Tongue (tissue), 2 donors: ENCODE measurements around the gene SDK2. TPM values are rescaled to one million over a fixed set of nuclear protein-coding genes. Genes with fewer than 3 reads are reported as not detected.

Experiments
- DNase-seq: peaks from one replicate; pipeline ENCODE4 v3.0.0-alpha.2; 2015
- total RNA-seq: library from RNA; depleted of rRNA; stranded (reverse); fragments of >200 nt; gene quantifications from one replicate; pipeline ENCODE4 v1.2.3, GENCODE V29; 2014

Gene SDK2
- total RNA-seq, 1 donor from 2014 or later: 12.7 TPM

DNA sequence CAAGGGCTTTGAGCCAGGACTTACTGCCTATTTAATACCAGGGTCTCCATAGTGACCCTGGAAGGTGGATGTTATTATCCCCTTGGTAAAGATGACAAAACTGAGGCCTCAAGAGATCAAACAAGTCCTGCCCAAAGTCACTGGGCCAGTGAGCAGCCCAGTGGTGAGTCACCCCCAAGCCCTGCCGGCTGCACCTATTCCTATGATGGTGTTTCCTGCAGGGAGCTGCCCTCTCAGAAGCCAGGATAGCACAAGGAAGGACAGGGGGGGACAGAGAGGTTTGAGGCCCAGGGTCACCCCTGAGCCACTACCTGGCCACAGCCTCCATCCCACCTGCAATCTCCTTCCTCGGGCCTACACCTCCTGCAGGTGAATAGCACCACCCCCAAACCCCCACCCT, 90.9 kb downstream of the SDK2 start:
- no peak for DNase-seq

DNA sequence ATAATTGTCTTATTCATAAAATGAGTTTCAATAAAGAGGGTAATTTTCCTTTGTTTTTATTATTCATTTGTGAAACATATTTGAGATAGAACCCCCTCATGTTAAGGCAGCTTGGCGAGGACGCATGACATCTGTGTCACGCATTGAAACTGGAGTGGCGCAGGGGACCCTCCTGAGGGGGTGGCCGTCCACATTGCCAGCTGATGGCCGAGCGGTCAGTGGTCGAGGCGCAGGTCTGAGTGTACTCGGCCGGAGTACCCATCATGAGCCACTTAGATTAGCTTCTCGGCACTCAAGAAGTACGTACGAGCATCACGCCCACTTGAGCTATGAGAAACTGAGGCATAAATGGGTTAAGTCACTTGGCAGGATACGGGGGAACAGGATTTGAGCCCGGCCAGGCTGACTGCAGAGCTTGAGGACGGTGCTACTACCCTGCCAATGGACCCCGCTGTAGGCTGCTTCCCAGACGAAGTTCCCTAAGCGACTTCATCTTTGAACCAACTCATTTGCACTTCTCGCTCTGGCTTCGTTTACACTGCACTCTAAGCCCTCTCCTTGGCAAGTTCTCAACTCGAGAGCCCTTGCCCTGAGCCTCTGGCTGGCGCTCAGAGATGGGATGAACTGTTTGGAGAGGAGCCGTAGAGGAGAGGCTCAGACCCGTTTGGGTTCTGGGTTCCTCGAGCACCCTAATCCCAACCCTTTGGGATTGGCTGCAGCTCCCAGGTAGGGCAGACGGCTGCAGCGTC, 91.8 kb downstream of the SDK2 start:
- DNase-seq: no peak

DNA sequence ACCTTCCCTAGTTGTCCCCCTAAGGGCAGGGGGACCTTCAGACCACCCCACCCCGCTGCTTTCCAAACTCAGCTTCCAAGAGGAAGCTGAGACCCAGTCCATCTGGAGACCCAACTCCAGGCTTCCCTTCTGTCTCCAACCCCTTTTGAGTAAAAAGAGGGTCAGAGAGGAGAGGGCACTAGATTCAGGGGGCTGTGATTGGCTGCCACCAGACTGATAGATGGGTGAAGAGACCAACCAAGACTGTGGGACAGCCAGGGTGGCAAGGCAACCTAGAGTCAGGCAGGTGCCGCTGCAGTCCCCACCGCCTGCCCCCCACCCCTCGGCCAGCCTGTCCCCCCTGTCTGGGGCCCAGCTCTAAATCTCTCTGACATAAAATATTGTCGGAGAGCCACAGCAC, 92.5 kb downstream of the SDK2 start:
- DNase-seq: no peak

GRCh38 chr17:73551144-73551543, 93.1 kb downstream of the SDK2 start:
- DNase-seq: no peak

GRCh38 chr17:73550556-73550955, 93.7 kb downstream of the SDK2 start:
- no peak for DNase-seq

DNA sequence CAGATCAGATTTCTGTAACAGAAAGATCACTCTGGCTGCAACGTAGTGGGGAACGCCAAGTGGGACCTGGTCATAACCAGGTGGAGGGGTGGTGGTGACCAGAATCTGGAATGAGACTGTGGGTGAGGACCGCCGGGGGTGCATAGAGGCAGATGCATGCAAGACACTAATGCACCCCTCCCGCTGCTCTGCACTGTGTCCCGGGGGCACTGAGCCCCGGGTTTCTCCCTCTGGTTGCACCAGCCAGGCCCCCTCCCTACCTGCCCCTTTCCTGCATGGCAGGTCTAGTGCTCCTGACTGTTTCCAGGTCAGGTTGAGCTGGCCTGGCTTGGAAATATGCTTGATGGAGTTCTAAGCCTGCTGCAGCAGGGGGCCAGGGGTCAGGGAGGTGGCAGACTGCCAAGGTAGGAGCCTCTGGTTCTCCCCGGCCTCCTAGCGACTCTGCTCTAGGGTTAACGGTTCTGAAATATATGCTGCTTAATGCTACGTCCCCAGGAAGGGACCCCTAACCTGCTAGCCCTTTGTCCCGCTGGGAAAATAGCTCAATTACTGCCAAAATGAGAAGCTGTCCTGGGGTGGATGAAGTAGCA, 94.3 kb downstream of the SDK2 start:
- DNase-seq: no peak

DNA sequence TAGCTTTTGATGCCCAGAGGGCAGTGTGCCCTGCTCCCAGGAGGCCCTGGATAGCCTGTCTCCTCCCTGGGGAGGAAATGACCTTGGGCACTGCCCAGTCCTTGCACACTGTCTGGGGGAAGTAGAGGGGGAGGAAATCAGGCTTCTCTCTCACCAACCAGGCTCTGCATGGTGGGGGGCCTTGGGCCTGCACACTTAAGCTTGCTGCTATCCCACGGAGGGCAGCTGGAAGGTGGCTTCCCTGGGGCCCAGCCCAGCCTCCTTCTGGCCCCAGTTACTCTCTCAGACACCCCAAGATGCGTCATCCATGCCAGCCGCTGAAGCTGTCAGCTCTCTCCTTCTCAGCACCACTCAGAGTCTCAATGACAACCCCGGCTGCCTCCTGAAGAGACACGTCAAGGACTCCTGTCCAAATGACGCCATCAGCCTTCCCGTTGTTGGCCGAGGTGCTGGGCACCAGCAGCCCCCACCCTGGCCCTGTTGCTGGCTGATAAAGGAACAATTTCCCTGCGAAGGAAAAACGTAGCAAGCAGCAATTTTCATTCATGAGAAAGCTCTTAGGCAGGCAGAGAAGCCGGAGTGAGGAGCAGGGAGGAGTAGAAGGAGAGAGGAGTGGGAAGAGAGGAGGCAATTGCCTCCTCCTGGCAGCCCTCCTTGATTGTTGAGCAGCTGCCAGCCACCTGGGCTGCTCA, 95.5 kb downstream of the SDK2 start:
- DNase-seq: no peak

DNA sequence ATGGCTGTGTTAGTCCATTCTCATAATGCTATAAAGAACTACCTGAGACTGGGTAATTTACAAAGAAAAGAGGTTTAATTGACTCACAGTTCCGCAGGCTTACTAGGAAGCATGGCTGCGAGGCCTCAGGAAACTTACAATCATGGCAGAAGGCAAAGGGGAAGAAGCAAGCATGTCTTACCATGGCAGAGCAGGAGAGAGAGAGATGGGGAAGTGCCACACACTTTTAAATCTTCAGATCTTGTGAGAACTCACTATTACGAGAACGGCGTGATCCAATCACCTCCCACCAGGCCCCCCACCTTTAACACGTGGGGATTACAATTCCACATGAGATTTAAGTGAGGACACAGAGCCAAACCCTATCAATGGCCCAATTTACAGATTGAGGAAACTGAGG, 96.5 kb downstream of the SDK2 start:
- no peak for DNase-seq

DNA sequence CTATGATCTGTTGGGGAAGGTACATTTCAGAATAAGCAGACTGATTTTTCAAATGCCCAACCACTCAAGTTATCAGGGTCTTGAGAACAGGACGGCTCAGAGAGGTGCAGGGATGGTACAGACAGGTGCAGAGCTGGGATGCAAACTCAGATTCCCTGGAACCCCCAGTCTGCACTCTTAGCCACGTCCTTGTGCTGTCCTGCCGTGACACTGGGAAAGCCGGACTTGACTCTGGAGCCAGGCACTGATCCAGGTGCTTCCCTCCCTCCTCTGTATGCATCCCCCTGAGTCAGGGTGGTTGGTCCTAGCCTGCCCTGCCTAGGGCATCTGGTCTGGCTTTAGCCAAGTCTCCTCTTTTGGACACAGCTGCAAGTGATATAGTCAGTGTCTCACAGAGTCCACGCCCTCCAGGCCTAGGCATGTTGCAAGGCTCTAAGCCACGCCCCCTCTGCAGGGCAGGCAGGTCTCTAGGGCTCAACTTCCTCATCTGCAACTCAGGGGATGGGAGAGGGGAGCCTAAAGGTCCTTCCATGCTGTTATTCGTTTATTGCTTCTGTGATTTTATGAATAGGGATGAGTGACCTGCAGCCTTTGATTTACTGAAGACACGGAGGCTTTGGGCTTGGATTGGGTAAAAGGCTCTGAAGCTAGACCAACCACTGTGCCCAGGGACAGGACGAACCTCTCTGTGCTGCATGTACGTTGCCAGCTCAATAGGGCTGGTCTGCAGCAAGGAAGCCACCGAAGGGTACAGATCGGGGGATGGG, 97.3 kb downstream of the SDK2 start:
- no peak for DNase-seq

- DNase-seq: no peak
Measured at GRCh38 chr17:73546114-73546513, 98.1 kb downstream of the SDK2 start.

DNA sequence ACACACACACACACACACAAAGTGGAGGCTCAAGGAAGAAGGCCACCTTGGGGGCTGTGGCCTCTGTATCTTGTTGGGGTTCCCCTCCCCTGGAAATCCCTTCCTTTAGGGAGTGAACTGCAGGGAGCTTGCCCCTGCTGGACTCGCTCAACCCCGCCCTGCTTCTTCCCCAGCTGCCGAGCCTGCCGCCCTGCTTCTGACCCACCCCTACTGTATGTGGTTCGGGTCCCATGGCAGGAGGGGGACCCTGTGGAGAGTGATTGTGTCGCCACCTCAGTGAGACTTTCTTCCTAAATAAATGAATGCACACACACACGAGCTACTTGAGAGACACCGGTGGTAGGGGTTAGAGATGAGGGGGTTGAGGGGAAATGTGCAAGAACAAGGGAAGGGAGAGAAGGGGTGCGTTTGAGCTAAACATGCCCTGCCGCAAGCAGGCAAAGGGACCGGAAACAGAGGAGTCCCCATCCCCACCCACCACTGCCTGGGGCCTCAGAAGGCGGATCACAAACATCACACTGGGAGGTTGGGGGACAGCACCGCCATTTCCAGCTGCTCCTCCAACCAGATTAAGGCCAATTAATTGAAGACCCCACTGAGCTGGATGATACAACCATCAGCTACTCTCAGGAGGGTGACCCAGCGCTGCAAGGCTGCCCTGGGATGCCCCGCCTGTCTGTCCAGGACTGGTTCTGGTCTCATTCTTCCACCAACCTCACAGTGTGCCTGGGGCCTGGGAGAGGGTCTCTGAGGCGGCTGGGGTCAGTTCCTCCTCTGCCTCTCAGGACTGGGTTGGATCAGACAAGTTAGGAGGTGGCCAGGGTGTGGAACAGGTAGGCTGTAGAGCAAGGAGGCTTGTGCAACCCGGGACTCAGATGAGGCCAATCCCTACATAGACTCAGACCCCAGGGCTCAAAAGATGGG, 98.9 kb downstream of the SDK2 start:
- DNase-seq: no peak

- DNase-seq: no peak
Measured at GRCh38 chr17:73544333-73544732, 99.9 kb downstream of the SDK2 start.

DNA sequence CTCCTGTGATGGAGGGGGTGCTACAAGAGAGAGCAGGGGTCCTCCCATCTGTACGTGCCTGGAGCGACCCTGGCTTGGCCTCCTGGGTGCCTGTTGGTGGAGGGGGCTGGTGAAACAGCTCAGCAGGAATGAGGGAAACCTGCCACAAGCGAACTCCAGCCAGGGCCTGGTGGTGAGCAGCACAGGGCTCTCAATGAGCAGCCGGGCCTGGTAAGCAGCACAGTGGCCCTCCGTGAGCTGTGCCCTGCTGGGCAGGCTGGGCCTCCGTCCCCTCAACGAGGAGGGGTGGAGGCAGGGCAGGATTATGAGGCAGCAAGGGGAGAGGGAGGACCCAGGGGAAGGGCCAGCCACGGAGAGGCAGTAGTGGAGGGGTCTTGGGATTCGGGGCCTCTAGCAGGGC, 101.9 kb downstream of the SDK2 start:
- no peak for DNase-seq

DNA sequence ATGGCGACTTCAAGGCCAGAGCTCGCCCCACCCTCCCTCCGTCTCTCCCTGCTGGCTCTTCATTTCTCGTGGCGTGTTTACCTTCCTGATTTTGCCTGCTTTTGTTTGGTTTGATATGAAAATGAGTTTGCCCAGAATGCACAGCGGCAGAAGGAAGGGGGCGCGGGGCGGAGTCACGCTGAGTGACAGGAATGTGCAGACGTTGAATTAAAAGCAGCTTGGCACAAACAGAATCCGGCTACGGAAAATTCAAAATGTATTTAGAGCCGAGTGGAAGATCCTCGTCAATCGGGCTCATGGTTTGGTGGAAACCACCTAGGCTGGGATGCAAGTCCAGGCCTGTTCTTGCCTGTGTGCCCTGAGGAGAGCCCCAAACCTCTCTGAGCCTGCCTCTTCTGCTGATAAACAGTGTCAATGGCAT, 102.7 kb downstream of the SDK2 start:
- no peak for DNase-seq

DNA sequence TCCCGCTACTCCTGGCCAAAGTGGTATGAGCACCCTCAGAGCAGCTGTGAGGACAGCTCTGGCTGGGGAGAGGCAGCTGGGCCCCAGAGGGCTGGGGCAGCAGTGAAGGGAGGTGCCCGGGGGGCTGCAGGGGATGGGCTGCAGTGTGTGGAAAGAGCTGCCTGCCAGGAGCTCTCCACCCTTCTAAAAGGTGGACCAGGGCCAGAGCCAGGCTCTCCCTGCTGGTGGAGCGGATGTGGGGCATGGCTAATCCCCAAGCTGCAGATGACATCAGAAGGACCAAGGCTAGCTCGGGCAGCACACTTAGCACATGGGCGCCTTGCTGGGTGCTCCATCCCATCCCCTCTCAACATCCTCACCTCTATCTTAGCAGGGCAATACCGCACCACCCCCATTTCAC, 103.1 kb downstream of the SDK2 start:
- peak; percentile 47 for DNase-seq

GRCh38 chr17:73539166-73539565, 105.1 kb downstream of the SDK2 start:
- no peak for DNase-seq

GRCh38 chr17:73538445-73538844, 105.8 kb downstream of the SDK2 start:
- DNase-seq: no peak

GRCh38 chr17:73536700-73537605, 107.3 kb downstream of the SDK2 start:
- peak; percentile 43 for DNase-seq

GRCh38 chr17:73535746-73536145, 108.5 kb downstream of the SDK2 start:
- DNase-seq: no peak

DNA sequence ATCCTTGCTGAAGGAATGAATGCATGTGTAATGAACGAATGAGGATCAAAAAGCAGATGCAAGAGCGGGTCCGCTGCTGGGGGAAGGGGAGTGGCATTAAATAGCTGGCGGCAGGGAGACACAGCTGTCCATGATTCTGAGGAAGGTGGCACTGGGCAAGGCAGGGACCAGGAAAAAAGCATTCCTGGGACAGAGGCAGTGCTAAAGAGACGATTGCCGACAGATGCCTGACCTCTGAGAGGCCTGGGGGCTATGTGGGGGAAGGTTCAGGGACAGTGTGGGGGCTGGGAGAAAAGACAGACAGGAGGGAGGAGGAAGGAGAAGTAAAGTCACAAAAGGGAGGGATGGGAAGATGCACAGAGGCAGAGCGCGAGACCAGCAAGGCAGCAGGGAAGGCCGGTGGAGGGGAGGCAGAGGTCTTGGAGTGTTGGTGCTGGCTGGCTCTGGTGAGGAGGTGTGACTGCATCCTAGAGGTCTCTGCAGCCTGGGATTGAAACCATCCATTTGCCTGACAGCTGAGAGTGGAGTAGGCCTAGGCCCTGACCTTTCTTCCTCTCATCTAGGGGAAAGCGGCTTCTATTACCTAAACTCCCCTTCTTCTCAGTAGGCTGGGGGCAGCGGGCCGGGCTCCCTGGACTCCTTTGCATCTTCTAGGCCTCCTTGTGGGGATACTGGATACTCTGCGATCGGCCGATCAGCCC, 109.9 kb downstream of the SDK2 start:
- DNase-seq: no peak
